ENCODE data around the gene XIRP1. TPM values are rescaled to one million over a fixed set of nuclear protein-coding genes. Genes with fewer than 3 reads are reported as not detected.

Gene XIRP1
- total and polyA plus RNA-seq, 2 experiments from 2014 or later, result not detected

DNA sequence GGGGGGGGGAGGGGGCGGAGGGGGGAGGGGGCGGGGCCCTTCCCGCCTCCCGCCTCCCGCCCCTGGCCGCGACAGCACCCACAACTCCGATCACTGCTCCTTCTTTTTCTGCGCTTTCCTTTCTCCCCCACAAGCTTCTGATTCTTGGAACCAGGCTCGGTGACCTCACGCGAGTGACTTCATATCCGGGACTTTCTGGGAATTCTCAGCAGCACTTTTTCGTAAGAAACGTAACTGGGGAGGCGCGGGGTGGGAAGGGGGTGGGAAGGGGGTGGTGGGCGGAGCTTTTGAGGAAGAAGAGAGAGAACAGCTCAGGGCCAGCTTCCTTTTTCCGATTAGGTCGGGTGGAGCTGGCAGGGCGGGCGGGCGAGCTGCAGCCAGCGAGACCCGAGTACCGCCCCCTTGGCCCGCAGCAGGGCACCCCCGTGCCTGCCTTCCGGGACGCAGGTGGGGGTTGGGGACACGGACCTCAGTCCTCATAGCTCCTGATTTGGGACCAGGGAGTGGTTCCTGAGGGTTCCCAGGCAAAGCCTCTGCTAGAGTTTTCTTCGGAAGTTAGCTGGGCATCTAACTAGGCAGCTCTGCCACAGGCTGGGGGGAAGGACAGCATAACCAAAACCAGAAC lies 14.6 kb downstream of the XIRP1 start (continued):
- TF ChIP-seq, protein P1, sequence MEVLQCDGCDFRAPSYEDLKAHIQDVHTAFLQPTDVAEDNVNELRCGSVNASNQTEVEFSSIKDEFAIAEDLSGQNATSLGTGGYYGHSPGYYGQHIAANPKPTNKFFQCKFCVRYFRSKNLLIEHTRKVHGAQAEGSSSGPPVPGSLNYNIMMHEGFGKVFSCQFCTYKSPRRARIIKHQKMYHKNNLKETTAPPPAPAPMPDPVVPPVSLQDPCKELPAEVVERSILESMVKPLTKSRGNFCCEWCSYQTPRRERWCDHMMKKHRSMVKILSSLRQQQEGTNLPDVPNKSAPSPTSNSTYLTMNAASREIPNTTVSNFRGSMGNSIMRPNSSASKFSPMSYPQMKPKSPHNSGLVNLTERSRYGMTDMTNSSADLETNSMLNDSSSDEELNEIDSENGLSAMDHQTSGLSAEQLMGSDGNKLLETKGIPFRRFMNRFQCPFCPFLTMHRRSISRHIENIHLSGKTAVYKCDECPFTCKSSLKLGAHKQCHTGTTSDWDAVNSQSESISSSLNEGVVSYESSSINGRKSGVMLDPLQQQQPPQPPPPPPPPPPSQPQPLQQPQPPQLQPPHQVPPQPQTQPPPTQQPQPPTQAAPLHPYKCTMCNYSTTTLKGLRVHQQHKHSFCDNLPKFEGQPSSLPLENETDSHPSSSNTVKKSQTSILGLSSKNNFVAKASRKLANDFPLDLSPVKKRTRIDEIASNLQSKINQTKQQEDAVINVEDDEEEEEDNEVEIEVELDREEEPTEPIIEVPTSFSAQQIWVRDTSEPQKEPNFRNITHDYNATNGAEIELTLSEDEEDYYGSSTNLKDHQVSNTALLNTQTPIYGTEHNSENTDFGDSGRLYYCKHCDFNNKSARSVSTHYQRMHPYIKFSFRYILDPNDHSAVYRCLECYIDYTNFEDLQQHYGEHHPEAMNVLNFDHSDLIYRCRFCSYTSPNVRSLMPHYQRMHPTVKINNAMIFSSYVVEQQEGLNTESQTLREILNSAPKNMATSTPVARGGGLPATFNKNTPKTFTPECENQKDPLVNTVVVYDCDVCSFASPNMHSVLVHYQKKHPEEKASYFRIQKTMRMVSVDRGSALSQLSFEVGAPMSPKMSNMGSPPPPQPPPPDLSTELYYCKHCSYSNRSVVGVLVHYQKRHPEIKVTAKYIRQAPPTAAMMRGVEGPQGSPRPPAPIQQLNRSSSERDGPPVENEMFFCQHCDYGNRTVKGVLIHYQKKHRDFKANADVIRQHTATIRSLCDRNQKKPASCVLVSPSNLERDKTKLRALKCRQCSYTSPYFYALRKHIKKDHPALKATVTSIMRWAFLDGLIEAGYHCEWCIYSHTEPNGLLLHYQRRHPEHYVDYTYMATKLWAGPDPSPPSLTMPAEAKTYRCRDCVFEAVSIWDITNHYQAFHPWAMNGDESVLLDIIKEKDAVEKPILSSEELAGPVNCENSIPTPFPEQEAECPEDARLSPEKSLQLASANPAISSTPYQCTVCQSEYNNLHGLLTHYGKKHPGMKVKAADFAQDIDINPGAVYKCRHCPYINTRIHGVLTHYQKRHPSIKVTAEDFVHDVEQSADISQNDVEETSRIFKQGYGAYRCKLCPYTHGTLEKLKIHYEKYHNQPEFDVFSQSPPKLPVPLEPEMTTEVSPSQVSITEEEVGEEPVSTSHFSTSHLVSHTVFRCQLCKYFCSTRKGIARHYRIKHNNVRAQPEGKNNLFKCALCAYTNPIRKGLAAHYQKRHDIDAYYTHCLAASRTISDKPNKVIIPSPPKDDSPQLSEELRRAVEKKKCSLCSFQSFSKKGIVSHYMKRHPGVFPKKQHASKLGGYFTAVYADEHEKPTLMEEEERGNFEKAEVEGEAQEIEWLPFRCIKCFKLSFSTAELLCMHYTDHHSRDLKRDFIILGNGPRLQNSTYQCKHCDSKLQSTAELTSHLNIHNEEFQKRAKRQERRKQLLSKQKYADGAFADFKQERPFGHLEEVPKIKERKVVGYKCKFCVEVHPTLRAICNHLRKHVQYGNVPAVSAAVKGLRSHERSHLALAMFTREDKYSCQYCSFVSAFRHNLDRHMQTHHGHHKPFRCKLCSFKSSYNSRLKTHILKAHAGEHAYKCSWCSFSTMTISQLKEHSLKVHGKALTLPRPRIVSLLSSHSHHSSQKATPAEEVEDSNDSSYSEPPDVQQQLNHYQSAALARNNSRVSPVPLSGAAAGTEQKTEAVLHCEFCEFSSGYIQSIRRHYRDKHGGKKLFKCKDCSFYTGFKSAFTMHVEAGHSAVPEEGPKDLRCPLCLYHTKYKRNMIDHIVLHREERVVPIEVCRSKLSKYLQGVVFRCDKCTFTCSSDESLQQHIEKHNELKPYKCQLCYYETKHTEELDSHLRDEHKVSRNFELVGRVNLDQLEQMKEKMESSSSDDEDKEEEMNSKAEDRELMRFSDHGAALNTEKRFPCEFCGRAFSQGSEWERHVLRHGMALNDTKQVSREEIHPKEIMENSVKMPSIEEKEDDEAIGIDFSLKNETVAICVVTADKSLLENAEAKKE (CRISPR knock-in tag; IDR thresholded peaks at IDR 0.05), result no peak

DNA sequence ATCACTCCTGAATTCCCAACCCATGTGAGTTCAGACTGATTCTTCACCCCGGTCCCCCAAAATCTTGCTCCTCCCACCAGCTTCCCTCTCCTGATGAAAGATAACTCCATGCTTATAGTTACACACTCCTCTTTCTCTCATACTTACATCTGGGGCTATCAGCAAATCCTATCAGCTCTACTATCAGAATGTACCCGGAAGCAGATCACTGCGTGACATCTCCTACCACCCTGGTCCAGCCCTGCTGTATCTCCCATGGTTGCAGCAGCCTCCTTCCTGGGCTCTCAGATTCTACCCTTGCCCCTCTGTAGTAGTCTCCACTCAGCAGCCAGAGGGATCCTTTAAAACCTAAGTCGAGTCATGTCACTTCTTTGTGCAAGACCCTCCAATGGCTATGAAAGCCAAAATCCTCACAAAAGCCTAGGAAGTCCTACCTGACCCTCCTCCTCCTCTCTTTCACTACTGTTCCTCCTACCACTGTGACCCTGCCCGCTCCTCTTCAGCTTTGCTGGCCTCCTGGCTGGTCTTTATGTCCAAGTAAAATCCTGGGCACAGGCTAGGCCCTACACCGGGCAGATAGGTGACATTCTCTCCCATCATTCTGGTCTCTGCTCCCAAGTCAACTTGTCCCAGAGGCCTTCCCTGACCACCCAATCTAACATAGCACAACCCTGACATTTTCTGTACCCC lies 16.2 kb downstream of the XIRP1 start:
- ATAC-seq (no peak), DNase-seq (ENCODE audit: low spot score) (no peak)
- H3K27me3 Mint-ChIP-seq (ENCODE audit: insufficient read depth, low read depth, poor library complexity), result peaks cover 17% of the 10 kb centered on the region
- no peaks in the 10 kb centered on the region for H3K9me2 ChIP-seq (ENCODE audit: insufficient read depth)
- no peak overlapping the region for H3K27ac Mint-ChIP-seq
- H3F3A ChIP-seq (replicated peaks; ENCODE audit: low read depth), result 0 out of 2 replicates have a peak, but pooled peaks cover 3% of the 10 kb centered on the region
- H3K4me1 Mint-ChIP-seq, result peaks cover 32% of the 10 kb centered on the region
- no peak overlapping the region for H3K27ac ChIP-seq (ENCODE audit: low read depth)
- no peak overlapping the region for H3K4me3 ChIP-seq
- H3K36me3 Mint-ChIP-seq (ENCODE audit: low read depth), result no peaks in the 10 kb centered on the region; the same call in 2 of the 3 replicates
- no peak overlapping the region for H3K4me3 Mint-ChIP-seq
- no peak overlapping the region for H2AFZ ChIP-seq
- H3K4me2 ChIP-seq, result no peak overlapping the region
- no peaks in the 10 kb centered on the region for H4K20me1 ChIP-seq (replicated peaks; ENCODE audit: insufficient read depth)
- H3K4me1 ChIP-seq (ENCODE audit: insufficient read depth), result peaks cover 29% of the 10 kb centered on the region
- H3K27me3 ChIP-seq (ENCODE audit: insufficient read depth), result peaks cover 17% of the 10 kb centered on the region
- peaks cover 3% of the 10 kb centered on the region for H3K9me3 Mint-ChIP-seq
- no peaks in the 10 kb centered on the region for H3K79me2 ChIP-seq (replicated peaks; ENCODE audit: insufficient read depth)
- no peaks in the 10 kb centered on the region for H3K36me3 ChIP-seq (ENCODE audit: insufficient read depth)
- TF ChIP-seq EZH2phosphoT487 (IDR thresholded peaks at IDR 0.05; ENCODE audit: unreplicated experiment) (no peak), REST (IDR thresholded peaks at IDR 0.05; ENCODE audit: unreplicated experiment) (no peak)

Measured in GM23338 (cell line).